ENCODE measurements around the gene SND1. TPM values are rescaled to one million over a fixed set of nuclear protein-coding genes. Genes with fewer than 3 reads are reported as not detected.

The SND1 gene
- total RNA-seq, 3 donors from 2014 or later, result 83.5 to 131 (median 120) TPM

DNA sequence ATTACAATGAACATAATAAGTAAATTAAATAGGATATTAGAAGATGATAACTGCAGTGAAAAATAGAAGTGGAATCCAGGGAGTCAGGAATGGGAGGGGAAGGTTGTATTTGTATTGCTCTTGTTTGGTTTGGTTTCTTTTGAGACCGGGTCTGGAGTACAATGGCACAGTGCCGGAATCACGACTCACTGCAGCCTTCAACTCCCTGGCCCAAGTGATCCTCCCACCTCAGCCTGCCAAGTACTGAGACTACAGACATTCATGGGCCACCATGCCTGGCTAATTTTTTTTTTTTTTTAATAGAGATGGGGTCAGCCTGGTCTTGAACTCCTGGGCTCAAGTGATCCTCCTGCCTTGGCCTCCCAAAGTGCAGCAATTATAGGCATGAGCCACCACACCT lies 439.1 kb downstream of the SND1 start:
- no peak overlapping the region for H3K27ac ChIP-seq
- H3K27me3 ChIP-seq, result no peaks in the 10 kb centered on the region
- no peaks in the 10 kb centered on the region for H3K4me1 ChIP-seq
- no peak for DNase-seq (ENCODE audit: low spot score in 2 of 2)
- H3K36me3 ChIP-seq, result no peaks in the 10 kb centered on the region
- intact Hi-C loops (cut with DNase I; ENCODE audit: low total_unique reads), result no loop called here
- no peak for TF ChIP-seq POLR2AphosphoS5 (IDR thresholded peaks at IDR 0.05)
- TF ChIP-seq POLR2A (IDR thresholded peaks at IDR 0.05), result no peak
- TF ChIP-seq, protein P1, sequence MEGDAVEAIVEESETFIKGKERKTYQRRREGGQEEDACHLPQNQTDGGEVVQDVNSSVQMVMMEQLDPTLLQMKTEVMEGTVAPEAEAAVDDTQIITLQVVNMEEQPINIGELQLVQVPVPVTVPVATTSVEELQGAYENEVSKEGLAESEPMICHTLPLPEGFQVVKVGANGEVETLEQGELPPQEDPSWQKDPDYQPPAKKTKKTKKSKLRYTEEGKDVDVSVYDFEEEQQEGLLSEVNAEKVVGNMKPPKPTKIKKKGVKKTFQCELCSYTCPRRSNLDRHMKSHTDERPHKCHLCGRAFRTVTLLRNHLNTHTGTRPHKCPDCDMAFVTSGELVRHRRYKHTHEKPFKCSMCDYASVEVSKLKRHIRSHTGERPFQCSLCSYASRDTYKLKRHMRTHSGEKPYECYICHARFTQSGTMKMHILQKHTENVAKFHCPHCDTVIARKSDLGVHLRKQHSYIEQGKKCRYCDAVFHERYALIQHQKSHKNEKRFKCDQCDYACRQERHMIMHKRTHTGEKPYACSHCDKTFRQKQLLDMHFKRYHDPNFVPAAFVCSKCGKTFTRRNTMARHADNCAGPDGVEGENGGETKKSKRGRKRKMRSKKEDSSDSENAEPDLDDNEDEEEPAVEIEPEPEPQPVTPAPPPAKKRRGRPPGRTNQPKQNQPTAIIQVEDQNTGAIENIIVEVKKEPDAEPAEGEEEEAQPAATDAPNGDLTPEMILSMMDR (IDR thresholded peaks at IDR 0.05), result no peak
- H3K9me3 ChIP-seq, result no peaks in the 10 kb centered on the region
- H3K4me3 ChIP-seq, result no peak overlapping the region

DNA sequence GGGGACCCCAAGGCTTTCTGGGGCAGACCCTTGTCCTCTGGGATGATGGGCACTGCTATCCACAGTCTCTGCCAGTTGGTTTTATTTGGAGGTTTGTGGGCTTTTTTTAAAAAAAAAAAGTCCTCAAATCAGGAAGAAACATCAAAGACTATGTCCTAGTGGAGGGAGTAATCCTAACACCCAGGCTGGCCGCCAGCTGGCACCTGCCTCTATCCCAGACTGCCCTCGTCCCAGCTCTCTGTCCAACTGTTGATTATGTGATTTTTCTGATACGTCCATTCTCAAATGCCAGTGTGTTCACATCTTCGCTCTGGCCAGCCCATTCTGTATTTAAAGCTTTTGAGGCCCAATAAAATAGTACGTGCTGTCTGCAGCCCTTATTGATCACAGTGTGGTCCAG lies 440.2 kb downstream of the SND1 start:
- TF ChIP-seq POLR2AphosphoS5 (IDR thresholded peaks at IDR 0.05) (no peak), POLR2A (IDR thresholded peaks at IDR 0.05) (no peak)
- TF ChIP-seq, protein P1 (IDR thresholded peaks at IDR 0.05), result no peak
- Histone ChIP-seq H3K36me3 (no peaks in the 10 kb centered on the region), H3K4me1 (no peaks in the 10 kb centered on the region), H3K9me3 (no peaks in the 10 kb centered on the region), H3K27ac (no peak overlapping the region), H3K4me3 (no peak overlapping the region), H3K27me3 (no peaks in the 10 kb centered on the region)
- intact Hi-C loops (cut with DNase I; ENCODE audit: low total_unique reads), result no loop called here
- no peak for DNase-seq (ENCODE audit: low spot score in 2 of 2)

DNA sequence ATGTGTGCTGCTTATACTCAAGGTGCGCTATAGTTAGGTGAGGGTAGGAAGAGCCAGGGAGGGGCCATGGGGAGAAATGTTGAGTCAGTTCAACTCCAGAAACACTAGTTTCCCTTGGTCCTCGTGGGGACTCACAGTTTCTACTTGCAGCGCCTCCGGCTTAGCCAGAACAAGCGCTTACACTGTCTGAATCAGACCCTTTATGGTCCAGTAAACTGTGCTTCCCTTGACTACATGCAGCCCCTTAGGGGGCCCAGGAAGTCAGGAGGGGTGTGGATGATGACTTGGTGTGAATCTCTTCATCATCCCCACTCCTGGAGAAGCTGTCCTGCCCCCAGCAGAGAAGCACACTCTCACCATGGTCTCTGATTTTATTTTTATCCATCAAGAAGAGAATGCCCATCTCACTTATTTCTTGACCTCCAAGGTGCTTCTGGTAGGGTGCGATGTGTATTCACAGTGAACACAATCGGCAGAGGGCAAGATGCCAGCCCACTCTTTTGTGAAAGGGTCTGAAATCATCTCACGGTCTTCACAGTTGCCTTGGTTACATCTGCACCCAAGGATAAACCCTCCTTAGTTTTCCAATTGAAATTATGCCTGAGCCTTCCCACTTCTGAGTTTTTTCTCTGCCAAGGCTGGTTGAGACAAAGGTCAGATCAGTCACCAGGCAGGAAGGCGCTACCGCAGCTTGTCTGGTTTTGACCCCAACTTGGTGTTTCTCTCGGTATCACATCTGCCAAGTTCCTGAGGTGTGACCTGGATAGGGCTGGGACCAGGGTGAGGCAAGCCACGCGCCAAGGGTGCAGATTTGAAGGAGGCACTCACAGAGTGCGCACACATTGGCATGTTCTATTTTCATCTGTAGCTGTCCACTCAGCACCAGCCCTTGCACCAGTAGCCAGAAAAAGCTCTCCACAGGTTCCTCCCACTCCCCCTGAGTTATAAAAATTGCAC lies 441.9 kb downstream of the SND1 start:
- no peak for DNase-seq (ENCODE audit: low spot score in 2 of 2)
- Histone ChIP-seq H3K9me3 (no peaks in the 10 kb centered on the region), H3K36me3 (no peaks in the 10 kb centered on the region), H3K27ac (no peak overlapping the region), H3K4me1 (no peaks in the 10 kb centered on the region), H3K4me3 (no peak overlapping the region), H3K27me3 (no peaks in the 10 kb centered on the region)
- TF ChIP-seq POLR2A (IDR thresholded peaks at IDR 0.05) (no peak), POLR2AphosphoS5 (IDR thresholded peaks at IDR 0.05) (no peak)
- TF ChIP-seq, protein P1 (IDR thresholded peaks at IDR 0.05), result no peak
- intact Hi-C loops (cut with DNase I; ENCODE audit: low total_unique reads), result no loop called here

DNA sequence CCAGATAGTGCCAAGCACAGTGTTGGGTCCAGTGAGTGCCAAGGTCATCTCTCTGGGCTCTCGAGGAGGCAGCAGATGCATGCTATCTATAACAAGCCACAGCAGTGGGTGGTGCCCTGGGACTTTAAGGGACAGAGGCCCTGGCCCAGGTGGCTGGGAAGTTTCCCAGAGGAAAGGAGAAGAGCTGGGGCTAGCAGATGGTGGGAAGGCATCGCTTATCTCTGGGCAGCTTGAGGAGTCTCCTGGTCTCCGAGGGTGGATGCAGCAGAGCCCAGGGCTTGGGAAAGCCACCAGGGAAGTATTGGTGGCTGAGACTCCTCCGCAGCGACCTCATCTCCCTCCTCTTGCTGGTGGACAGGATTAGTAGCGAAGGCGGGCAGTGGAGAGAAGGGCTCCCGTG lies 442.7 kb downstream of the SND1 start:
- no peak overlapping the region for H3K27ac ChIP-seq
- intact Hi-C loops (cut with DNase I; ENCODE audit: low total_unique reads), result no loop called here
- no peaks in the 10 kb centered on the region for H3K4me1 ChIP-seq
- no peaks in the 10 kb centered on the region for H3K36me3 ChIP-seq
- DNase-seq (ENCODE audit: low spot score in 2 of 2), result no peak
- no peaks in the 10 kb centered on the region for H3K9me3 ChIP-seq
- TF ChIP-seq, protein P1 (IDR thresholded peaks at IDR 0.05), result no peak
- no peak for TF ChIP-seq POLR2A (IDR thresholded peaks at IDR 0.05)
- no peak for TF ChIP-seq POLR2AphosphoS5 (IDR thresholded peaks at IDR 0.05)
- no peaks in the 10 kb centered on the region for H3K27me3 ChIP-seq
- no peak overlapping the region for H3K4me3 ChIP-seq

DNA sequence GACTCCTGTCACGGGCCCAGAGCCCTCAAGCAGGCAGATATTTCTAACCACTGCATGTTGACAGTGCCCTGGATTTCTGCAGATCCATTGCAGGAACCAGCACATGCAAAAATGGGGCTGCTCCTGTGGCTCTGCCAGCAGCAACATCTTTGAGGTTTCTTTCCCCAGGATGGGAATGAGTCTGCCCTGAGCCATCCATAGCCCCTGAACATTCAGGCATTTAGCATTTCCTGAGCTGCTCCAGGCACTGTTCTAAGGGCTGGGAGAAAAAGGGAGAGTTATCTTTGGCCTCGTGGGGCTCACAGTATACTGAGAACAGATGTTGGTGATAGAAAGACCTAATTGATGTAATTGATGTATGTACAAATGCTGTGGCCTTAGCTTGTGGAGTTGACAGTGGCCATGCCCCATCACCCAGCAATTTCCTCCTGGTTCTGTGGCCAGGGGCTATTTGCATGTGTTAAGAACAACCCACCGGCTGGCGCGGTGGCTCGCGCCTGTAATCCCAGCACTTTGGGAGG lies 445.3 kb downstream of the SND1 start:
- TF ChIP-seq POLR2A (IDR thresholded peaks at IDR 0.05), result no peak
- TF ChIP-seq POLR2AphosphoS5 (IDR thresholded peaks at IDR 0.05), result no peak
- TF ChIP-seq, protein P1 (IDR thresholded peaks at IDR 0.05), result no peak
- H3K4me3 ChIP-seq, result no peak overlapping the region
- intact Hi-C loops (cut with DNase I; ENCODE audit: low total_unique reads), result no loop called here

More for the DNA sequence above, 445.3 kb downstream of the SND1 start:
- Histone ChIP-seq H3K27ac (no peak overlapping the region), H3K4me1 (no peaks in the 10 kb centered on the region), H3K27me3 (no peaks in the 10 kb centered on the region), H3K36me3 (no peaks in the 10 kb centered on the region), H3K9me3 (no peaks in the 10 kb centered on the region)
- DNase-seq (ENCODE audit: low spot score in 2 of 2), result no peak

Data from breast epithelium (tissue), 4 donors.